Natural killer cell (primary cell): ENCODE results near the gene PIH1D2. TPM values are rescaled to one million over a fixed set of nuclear protein-coding genes. Genes with fewer than 3 reads are reported as not detected.

Source experiments
- ATAC-seq, 3 donors: fragments of 150-1000 bp in 2 of 3; fragments of 200-7000 bp in 1 of 3; cut with Tn5 transposase; 1 replicate in 1 of 3; 2 replicates in 2 of 3; pipeline ENCODE4 v1.10.0; 2021; ENCODE audit warnings: mild to moderate bottlenecking in 2 of 3, moderate library complexity in 2 of 3
- DNase-seq, 2 donors: peaks; one replicate each; pipeline versions ENCODE4 v3.0.0 to v3.0.0-alpha.2; 2013 to 2021; ENCODE audit warnings: mixed read lengths in 1 of 2
- H3K27ac ChIP-seq: one replicate; pipeline ENCODE4 v1.5.1; 2013; ENCODE audit warnings: mild to moderate bottlenecking, low read length
- H3K27me3 ChIP-seq: one replicate; pipeline ENCODE4 v1.6.1; 2013; ENCODE audit warnings: low read length; ENCODE audit not compliant: control insufficient read depth, insufficient read depth
- H3K36me3 ChIP-seq: one replicate; pipeline ENCODE4 v1.6.1; 2013; ENCODE audit warnings: low read length; ENCODE audit not compliant: control insufficient read depth, insufficient read depth
- H3K4me1 ChIP-seq: one replicate; pipeline ENCODE4 v1.6.1; 2013; ENCODE audit warnings: low read length; ENCODE audit not compliant: control insufficient read depth, insufficient read depth
- H3K4me3 ChIP-seq: one replicate; pipeline ENCODE4 v1.5.1; 2013; ENCODE audit warnings: low read length
- H3K9me3 ChIP-seq: one replicate; pipeline ENCODE4 v1.6.1; 2013; ENCODE audit warnings: low read length; ENCODE audit not compliant: control insufficient read depth, insufficient read depth
- H3K27ac Mint-ChIP-seq, 2 donors: one replicate each; pipeline ENCODE4 v1.8.0; 2022; ENCODE audit warnings: mild to moderate bottlenecking in 2 of 2, mixed read lengths in 2 of 2, moderate library complexity in 1 of 2
- H3K27me3 Mint-ChIP-seq, 2 donors: one replicate each; pipeline ENCODE4 v1.8.0; 2022; ENCODE audit warnings: low read depth in 2 of 2, mixed read lengths in 2 of 2
- H3K36me3 Mint-ChIP-seq: one replicate; pipeline ENCODE4 v1.8.0; 2022; ENCODE audit warnings: mixed read lengths
- H3K4me1 Mint-ChIP-seq, 2 donors: one replicate each; pipeline ENCODE4 v1.8.0; 2022; ENCODE audit warnings: mixed read lengths in 2 of 2
- H3K4me3 Mint-ChIP-seq: one replicate; pipeline ENCODE4 v1.8.0; 2022; ENCODE audit warnings: mild to moderate bottlenecking, moderate library complexity, mixed read lengths
- H3K9me3 Mint-ChIP-seq, 2 donors: one replicate each; pipeline ENCODE4 v1.8.0; 2022; ENCODE audit warnings: mixed read lengths in 2 of 2
- CTCF ChIP-seq: fragments of 200-600 bp; IDR thresholded peaks from one replicate; pipeline ENCODE4 v1.8.0; 2022; ENCODE audit warnings: antibody characterized with exemption
- WGBS: methylation state at CpG from one replicate; pipeline ENCODE4 v1.1.7; 2013; ENCODE audit warnings: missing lambda C conversion rate; ENCODE audit not compliant: insufficient coverage; 5-methylcytosine and 5-hydroxymethylcytosine counted together
- intact Hi-C: fragments of 100-400 bp; cut with micrococcal nuclease; formaldehyde crosslinking; loops from one replicate; pipeline ENCODE4 v1.14.2; 2022
- total RNA-seq, 4 donors: library from RNA; stranded (reverse); fragments of 120-200 nt in 1 of 4; gene quantifications; one replicate each; pipeline versions ENCODE4 v1.2.3 to v1.2.4, GENCODE V29; 2013 to 2022

Gene PIH1D2
- total RNA-seq, 3 donors from 2014 or later (not counting 1 experiment from before 2014, with no cell fraction given), result not detected

DNA sequence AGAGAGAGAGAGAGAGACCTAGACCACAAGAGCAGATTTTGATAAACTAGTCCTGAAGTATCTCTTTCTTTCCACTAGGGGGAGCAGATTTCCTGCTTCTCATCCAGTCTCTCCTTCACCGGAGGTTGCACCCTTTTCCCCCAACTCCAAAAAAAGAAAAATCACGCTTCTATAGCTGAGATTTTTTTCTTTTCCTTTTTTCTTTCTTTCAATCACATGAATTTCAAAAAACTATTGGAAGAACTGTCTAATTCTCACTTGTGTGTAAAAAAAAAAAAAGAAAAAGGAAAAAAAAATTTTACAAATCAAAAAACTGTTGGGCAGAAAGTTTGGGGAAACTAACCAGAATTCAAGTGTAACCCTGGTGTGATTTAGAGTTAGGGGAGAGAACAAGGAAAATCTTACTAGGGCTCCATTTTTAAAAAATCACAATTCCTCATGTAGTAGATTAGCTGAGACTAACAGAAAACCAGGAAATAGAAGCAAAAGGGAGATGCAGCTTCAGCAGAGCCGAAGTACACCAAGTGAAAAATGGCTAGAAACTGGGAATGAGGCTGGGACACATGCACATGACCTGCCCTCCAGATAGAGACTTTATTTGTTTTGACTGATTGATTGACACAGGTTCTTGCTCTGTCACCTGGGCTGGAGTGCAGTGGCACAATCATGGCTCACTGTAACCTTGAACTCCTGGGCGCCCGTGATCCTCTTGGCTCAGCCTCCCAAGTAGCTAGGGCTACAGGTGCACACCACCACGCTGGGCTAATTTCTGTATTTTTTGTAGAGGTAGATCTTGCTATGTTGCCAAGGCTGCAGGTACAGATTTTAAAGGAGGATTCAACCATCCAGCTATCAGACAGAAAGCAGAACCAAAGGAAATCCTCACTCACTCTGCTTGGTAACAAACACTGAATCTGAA is 40.0 kb upstream of the PIH1D2 start:
- TF ChIP-seq CTCF, result peak; percentile 79
- WGBS, result 72% methylated on average over 5 of the region's 6 CpGs
- no peaks in the 10 kb centered on the region for H3K27me3 ChIP-seq

DNA sequence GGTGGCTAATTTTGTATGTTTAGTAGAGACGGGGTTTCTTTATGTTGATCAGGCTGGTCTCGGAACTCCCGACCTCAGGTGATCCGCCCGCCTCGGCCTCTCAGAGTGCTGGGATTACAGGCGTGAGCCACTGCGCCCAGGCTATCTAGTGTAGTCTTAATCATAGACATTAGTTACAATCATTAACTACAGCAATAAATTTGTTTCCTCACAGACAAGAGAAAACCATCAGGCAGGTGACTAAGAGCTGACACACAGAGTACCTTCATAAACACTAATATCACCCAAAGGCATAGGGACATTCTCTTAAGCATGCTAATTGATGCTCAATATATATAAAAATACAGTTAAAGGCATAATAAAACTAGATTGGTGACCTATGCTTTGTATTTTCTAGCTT is 32.3 kb upstream of the PIH1D2 start:
- TF ChIP-seq CTCF, result no peak
- no peaks in the 10 kb centered on the region for H3K9me3 ChIP-seq
- H3K4me3 ChIP-seq, result no peak overlapping the region
- no peak for DNase-seq
- H3K27ac ChIP-seq, result no peak overlapping the region
- Mint-ChIP-seq H3K36me3 (no peaks in the 10 kb centered on the region), H3K27me3 (no peaks in the 10 kb centered on the region), H3K27ac (no peak overlapping the region), H3K9me3 (no peaks in the 10 kb centered on the region), H3K4me1 (no peaks in the 10 kb centered on the region), H3K4me3 (no peak overlapping the region)
- H3K36me3 ChIP-seq, result no peaks in the 10 kb centered on the region
- intact Hi-C loops, result no loop called here
- H3K4me1 ChIP-seq, result no peaks in the 10 kb centered on the region
- ATAC-seq, result no peak
- 97% methylated on average over 8 of the region's 8 CpGs for WGBS
- no peaks in the 10 kb centered on the region for H3K27me3 ChIP-seq

More for the DNA sequence above, 40.0 kb upstream of the PIH1D2 start:
- intact Hi-C loops, result loop anchor here (1.0 kb wide), 2 partner anchors 62 to 167 kb away; partner anchors contain the start of gene BCO2
- no peaks in the 10 kb centered on the region for H3K36me3 ChIP-seq
- Mint-ChIP-seq H3K4me3 (peak overlapping the region; percentile 17), H3K36me3 (no peaks in the 10 kb centered on the region), H3K4me1 (peaks cover 4 to 5% of the 10 kb centered on the region in 2 donors), H3K9me3 (no peaks in the 10 kb centered on the region), H3K27me3 (no peaks in the 10 kb centered on the region), H3K27ac (no peak overlapping the region)
- DNase-seq, result peak in 1 of 2 donors; percentile 67
- no peak overlapping the region for H3K4me3 ChIP-seq
- peak; percentile 69 to 78 (median 77) for ATAC-seq
- H3K4me1 ChIP-seq, result no peaks in the 10 kb centered on the region
- no peak overlapping the region for H3K27ac ChIP-seq
- no peaks in the 10 kb centered on the region for H3K9me3 ChIP-seq

DNA sequence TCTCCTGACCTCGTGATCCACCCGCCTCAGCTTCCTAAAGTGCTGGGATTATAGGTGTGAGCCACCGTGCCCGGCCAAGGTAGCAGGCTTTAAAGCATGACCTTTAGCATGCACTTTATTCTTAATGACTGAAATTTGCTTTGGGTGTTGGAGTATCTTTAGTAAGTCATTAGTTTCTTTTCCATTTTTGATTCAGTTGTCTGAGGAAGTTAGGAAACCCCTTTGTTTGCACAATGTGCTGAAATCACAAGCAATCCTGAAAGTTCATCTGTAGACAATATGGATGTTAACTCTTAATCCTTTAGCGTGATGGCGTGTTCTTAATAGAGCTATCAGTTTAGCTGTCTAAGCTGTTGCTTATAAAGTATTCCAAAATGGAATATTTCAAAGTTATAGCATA is 29.6 kb upstream of the PIH1D2 start:
- H3K4me1 ChIP-seq, result no peaks in the 10 kb centered on the region

More for the DNA sequence above, 29.6 kb upstream of the PIH1D2 start:
- Mint-ChIP-seq H3K4me1 (no peaks in the 10 kb centered on the region), H3K4me3 (no peak overlapping the region), H3K9me3 (no peaks in the 10 kb centered on the region), H3K27me3 (no peaks in the 10 kb centered on the region), H3K27ac (no peak overlapping the region), H3K36me3 (no peaks in the 10 kb centered on the region)
- ATAC-seq (no peak), DNase-seq (no peak)
- intact Hi-C loops, result no loop called here
- TF ChIP-seq CTCF, result no peak
- WGBS, result 94% methylated on average over 6 of the region's 6 CpGs
- Histone ChIP-seq H3K36me3 (no peaks in the 10 kb centered on the region), H3K9me3 (no peaks in the 10 kb centered on the region), H3K27ac (no peak overlapping the region), H3K4me3 (no peak overlapping the region), H3K27me3 (no peaks in the 10 kb centered on the region)
